Dendritic cell treated with granulocyte-macrophage colony-stimulating factor and Interleukin-4, amounts not matched to agents 40 ng/mL and 50 ng/mL, for 4 days (primary cell): ENCODE measurements around the gene ESYT3.
"Not testable (repeated sequence)": the region's sequence is repeated elsewhere in the genome, so short reads cannot be mapped to it uniquely, and the experiment has no call there.

ENCODE experiments used
- H3K27ac Mint-ChIP-seq: one replicate; pipeline ENCODE4 v1.8.0; 2022; ENCODE audit warnings: mild to moderate bottlenecking, mixed read lengths
- H3K27me3 Mint-ChIP-seq: one replicate; pipeline ENCODE4 v1.8.0; 2022; ENCODE audit warnings: mild to moderate bottlenecking, mixed read lengths
- H3K36me3 Mint-ChIP-seq: one replicate; pipeline ENCODE4 v1.8.0; 2022; ENCODE audit warnings: low read depth, mixed read lengths
- H3K4me1 Mint-ChIP-seq: one replicate; pipeline ENCODE4 v1.8.0; 2022; ENCODE audit warnings: low read depth, mixed read lengths
- H3K4me3 Mint-ChIP-seq: one replicate; pipeline ENCODE4 v1.8.0; 2022; ENCODE audit warnings: mild to moderate bottlenecking, moderate library complexity, mixed read lengths
- H3K9me3 Mint-ChIP-seq: one replicate; pipeline ENCODE4 v1.8.0; 2022; ENCODE audit warnings: mixed read lengths
- intact Hi-C: fragments of 100-400 bp; cut with micrococcal nuclease; formaldehyde crosslinking; loops from one replicate; pipeline ENCODE4 v1.15.0; 2022

Gene ESYT3

GRCh38 chr3:138401834-138402233, 32.6 kb upstream of the ESYT3 start:
- Mint-ChIP-seq H3K36me3 (peaks cover 86% of the 10 kb centered on the region), H3K9me3 (no peaks in the 10 kb centered on the region), H3K4me3 (no peak overlapping the region)

DNA sequence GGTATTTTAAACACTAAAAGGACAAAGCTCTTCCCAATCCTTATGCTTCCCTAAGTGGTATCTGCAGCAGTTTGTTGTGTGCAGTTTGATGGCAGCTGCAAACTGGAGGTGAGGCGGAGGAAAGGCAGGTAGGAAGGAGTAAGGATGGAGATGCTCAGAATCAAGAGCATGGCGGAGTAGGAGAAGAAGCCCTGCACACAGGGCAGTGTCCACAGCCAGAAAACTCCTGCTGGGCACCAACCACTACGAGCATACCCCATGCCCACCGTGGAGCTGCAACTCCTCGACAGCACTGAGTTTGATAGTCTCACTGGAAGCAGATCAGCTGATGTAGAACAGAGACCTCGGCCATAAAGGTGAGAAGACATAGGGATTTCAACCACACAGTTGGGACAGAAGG, 30.3 kb upstream of the ESYT3 start:
- H3K9me3 Mint-ChIP-seq, result no peaks in the 10 kb centered on the region
- H3K36me3 Mint-ChIP-seq, result peaks cover 64% of the 10 kb centered on the region
- no peaks in the 10 kb centered on the region for H3K27me3 Mint-ChIP-seq
- no peak overlapping the region for H3K4me3 Mint-ChIP-seq
- H3K27ac Mint-ChIP-seq, result no peak overlapping the region
- intact Hi-C loops, result no loop called here
- peaks cover 32% of the 10 kb centered on the region for H3K4me1 Mint-ChIP-seq

More at GRCh38 chr3:138401834-138402233, 32.6 kb upstream of the ESYT3 start:
- intact Hi-C loops, result loop anchor here (1.0 kb wide), 1 partner anchor 8 kb away; no protein-coding TSS in a partner anchor
- H3K27me3 Mint-ChIP-seq, result no peaks in the 10 kb centered on the region
- peaks cover 15% of the 10 kb centered on the region for H3K4me1 Mint-ChIP-seq
- no peak overlapping the region for H3K27ac Mint-ChIP-seq

DNA sequence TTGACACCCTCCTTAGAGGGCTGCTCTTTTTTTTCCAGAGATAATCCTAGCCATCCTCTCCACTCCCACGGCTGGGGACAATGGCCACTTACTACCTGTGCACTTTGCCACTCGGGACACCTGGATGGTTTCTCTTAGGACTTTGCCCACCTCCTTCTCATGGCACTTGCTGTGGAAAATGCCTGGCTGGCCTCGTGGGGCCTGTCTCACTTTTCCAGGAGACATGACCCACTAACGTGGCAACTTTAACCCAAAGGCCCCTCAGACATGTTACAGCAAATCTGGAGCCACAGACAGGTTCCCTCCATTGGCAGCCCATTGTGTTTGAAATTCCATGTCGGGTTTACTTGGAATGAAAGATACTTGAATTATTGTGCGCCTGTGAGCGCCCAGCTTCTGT, 29.4 kb upstream of the ESYT3 start:
- Mint-ChIP-seq H3K36me3 (peaks cover 55% of the 10 kb centered on the region), H3K27ac (no peak overlapping the region), H3K4me1 (peaks cover 41% of the 10 kb centered on the region), H3K27me3 (no peaks in the 10 kb centered on the region), H3K9me3 (no peaks in the 10 kb centered on the region), H3K4me3 (no peak overlapping the region)
- intact Hi-C loops, result no loop called here

- H3K9me3 Mint-ChIP-seq, result no peaks in the 10 kb centered on the region
- H3K36me3 Mint-ChIP-seq, result peaks cover 51% of the 10 kb centered on the region
- no peak overlapping the region for H3K27ac Mint-ChIP-seq
- intact Hi-C loops, result no loop called here
- H3K4me3 Mint-ChIP-seq, result no peak overlapping the region
- peaks cover 46% of the 10 kb centered on the region for H3K4me1 Mint-ChIP-seq
- no peaks in the 10 kb centered on the region for H3K27me3 Mint-ChIP-seq
These were observed 28.9 kb upstream of the ESYT3 start for GRCh38 chr3:138405486-138405885.

- intact Hi-C loops, result no loop called here
- peaks cover 39% of the 10 kb centered on the region for H3K36me3 Mint-ChIP-seq
- no peak overlapping the region for H3K27ac Mint-ChIP-seq
- H3K4me3 Mint-ChIP-seq, result no peak overlapping the region
- peaks cover 56% of the 10 kb centered on the region for H3K4me1 Mint-ChIP-seq
- H3K27me3 Mint-ChIP-seq, result no peaks in the 10 kb centered on the region
- no peaks in the 10 kb centered on the region for H3K9me3 Mint-ChIP-seq
These were observed 27.8 kb upstream of the ESYT3 start for GRCh38 chr3:138406606-138407005.

DNA sequence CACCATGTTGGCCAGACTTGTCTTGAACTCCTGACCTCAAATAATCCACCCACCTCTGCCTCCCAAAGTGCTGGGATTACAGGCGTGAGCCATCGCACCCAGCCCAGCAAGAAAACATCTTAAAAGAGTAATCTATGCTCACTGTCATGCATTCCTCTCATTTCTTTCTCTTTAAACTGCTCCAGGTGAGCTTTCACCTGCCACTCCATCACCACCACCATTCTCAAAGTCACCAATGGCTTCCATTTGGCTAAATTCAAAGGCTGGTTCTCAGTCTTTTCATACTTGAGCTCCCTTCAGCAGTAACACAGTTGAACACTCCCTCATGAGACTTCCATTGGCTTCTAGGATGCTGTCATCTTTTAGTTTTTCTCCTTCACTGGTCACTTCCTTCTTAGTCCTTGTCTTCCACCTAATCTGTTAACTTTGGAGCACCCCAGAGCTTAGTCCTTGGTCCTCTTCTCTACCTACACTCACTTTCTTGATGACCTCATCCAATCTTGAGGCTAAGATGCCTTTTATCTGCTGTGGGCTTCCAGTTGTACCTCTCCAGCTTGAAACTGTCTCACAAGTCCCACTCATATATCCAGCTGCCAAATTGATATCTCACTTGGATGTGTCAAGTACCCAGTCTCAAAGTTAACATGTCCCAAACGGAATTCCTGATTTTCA, 27.0 kb upstream of the ESYT3 start:
- Mint-ChIP-seq H3K9me3 (no peaks in the 10 kb centered on the region), H3K27ac (peak overlapping the region; percentile 11), H3K4me3 (no peak overlapping the region), H3K27me3 (no peaks in the 10 kb centered on the region), H3K36me3 (peaks cover 32% of the 10 kb centered on the region), H3K4me1 (peaks cover 63% of the 10 kb centered on the region)
- intact Hi-C loops, result no loop called here

DNA sequence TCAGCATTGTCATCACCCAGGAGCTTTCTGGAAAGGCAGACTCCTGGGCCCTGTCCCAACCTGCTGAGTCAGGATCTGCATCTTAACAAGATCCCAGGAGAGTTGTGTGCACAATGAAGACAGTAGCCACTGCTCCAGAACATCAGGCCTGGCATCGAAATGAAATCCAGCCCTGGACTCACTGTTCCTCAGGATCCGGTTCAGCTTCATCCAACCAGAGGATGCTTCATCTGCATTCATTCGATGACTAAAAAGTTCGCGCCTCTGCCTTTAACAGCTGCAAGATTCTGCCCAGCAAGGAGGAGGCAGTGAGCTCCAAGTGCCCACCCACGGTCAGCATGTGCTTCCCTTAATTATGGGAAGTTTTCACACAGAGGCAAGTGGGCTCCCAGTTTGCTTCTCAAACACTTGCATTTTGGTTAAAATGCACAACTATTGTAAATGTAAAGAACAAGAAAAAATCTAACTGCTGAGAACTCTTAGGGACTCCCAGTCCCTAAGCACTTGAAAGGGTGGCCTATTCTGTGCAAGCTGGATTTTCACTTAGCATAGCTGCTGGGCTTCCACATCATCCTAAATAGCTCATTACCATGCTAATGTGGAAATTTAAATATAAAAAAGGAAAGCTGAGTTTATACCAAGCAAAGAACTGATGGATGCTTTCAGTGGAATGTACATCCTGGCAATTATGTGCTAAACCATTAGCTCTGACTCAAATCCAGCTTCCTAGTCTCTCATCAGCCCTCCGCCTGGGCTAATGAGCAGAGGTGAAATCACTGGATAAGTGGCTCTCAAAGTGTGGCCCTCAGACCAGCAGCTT, 25.5 kb upstream of the ESYT3 start:
- Mint-ChIP-seq H3K4me1 (peaks cover 78% of the 10 kb centered on the region), H3K4me3 (no peak overlapping the region), H3K27ac (peak overlapping the region; percentile 98), H3K9me3 (no peaks in the 10 kb centered on the region), H3K36me3 (peaks cover 16% of the 10 kb centered on the region), H3K27me3 (no peaks in the 10 kb centered on the region)
- intact Hi-C loops, result no loop called here

DNA sequence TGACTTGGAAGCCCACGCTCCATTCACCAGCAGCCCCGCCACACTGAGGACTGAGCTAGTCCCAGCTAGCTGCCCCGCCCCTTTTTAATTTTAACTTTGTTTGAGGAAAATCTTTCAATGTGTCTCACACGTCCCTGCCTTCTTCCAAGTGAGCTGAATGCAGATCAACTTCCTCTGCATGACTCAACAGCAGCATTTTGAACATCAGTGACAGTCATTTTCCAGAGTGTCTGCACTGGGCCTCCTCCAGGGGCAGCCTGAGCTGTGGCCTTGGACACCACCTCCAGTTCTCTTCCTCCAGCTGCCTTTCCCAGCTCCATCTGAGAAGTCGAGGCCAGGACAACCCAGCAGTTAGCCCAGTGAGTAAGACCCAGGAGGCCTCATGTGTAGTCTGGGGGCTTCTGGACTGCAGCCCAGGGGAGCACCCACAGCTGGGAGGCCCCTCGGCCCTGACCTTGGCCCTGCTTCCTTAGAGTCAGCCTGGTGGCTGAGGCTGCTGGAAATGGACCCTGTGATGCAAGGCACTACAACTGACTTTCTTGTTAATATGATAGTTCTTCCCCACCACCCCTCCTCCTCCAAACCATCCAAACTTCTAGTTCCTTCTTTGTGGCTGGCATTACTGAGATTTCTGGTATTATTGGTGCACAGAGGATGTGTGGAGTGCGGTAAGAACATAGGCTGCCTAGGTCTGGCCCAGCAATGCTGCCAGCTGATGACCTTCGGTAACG, 21.4 kb upstream of the ESYT3 start:
- peaks cover 4% of the 10 kb centered on the region for H3K27me3 Mint-ChIP-seq
- no peaks in the 10 kb centered on the region for H3K9me3 Mint-ChIP-seq
- H3K36me3 Mint-ChIP-seq, result no peaks in the 10 kb centered on the region
- H3K4me1 Mint-ChIP-seq, result peaks cover 82% of the 10 kb centered on the region
- H3K27ac Mint-ChIP-seq, result peak overlapping the region; percentile 98
- intact Hi-C loops, result no loop called here
- peak overlapping the region; percentile 44 for H3K4me3 Mint-ChIP-seq

DNA sequence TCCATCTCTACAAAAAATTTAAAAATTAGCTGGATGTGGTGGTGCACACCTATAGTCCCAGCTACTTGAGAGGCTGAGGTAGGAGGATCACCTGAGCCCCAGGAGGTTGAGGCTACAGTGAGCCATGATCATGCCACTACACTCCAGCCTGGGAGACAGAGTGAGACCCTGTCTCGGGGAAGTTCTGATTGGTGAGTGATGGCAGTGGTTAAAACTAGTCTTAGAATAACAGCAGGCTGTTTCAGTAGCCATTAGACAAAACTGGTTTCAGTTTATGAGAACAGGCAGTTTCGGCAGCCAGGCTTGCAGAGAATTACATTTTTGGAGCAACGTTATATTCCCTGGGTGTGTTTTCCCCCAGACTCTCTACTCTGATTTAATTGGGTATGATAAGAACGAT, 18.2 kb upstream of the ESYT3 start:
- H3K27me3 Mint-ChIP-seq, H3K36me3 Mint-ChIP-seq, intact Hi-C loops: not testable (repeated sequence)

GRCh38 chr3:138417559-138417982, 16.8 kb upstream of the ESYT3 start:
- H3K27me3 Mint-ChIP-seq, result peaks cover 7% of the 10 kb centered on the region
- H3K27ac Mint-ChIP-seq, result no peak overlapping the region
- H3K36me3 Mint-ChIP-seq, result no peaks in the 10 kb centered on the region
- intact Hi-C loops, result no loop called here
- no peaks in the 10 kb centered on the region for H3K9me3 Mint-ChIP-seq
- H3K4me3 Mint-ChIP-seq, result no peak overlapping the region
- H3K4me1 Mint-ChIP-seq, result peaks cover 38% of the 10 kb centered on the region

More for the DNA sequence above, 18.2 kb upstream of the ESYT3 start:
- not testable (repeated sequence) for H3K9me3 Mint-ChIP-seq, H3K4me3 Mint-ChIP-seq
- Mint-ChIP-seq H3K27ac (peak overlapping the region; percentile 60), H3K4me1 (peaks cover 50% of the 10 kb centered on the region)

DNA sequence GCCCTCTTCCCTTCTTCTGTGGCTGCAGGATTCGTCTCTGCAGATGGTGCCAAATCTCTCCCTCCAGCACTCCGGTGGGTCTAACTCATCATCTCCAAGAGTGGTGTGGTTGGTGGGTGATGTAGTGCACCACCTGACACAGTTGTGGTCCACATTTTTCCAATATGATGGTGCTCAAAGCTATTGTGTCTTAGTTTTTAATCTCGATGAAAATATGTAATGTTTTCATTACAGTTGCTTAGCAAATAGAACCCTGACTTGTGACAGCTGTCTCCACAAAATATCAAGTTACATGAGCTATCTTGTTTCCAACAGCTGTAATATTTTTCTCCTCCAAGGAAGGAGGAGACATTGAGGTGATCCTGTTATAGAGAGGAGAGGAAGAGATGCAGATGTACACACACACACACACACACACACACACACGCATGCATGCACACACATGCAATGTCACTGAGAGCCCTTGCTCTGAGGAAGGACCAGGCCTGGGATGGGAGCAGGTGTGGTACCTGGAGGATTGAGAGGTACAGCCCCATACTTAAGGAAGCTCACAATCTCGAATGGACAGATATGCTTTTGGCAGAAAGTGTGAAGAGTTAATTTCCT, 15.7 kb upstream of the ESYT3 start:
- no peak overlapping the region for H3K4me3 Mint-ChIP-seq
- no peaks in the 10 kb centered on the region for H3K9me3 Mint-ChIP-seq
- H3K36me3 Mint-ChIP-seq, result no peaks in the 10 kb centered on the region
- H3K4me1 Mint-ChIP-seq, result peaks cover 27% of the 10 kb centered on the region
- peaks cover 7% of the 10 kb centered on the region for H3K27me3 Mint-ChIP-seq
- H3K27ac Mint-ChIP-seq, result no peak overlapping the region
- intact Hi-C loops, result no loop called here

DNA sequence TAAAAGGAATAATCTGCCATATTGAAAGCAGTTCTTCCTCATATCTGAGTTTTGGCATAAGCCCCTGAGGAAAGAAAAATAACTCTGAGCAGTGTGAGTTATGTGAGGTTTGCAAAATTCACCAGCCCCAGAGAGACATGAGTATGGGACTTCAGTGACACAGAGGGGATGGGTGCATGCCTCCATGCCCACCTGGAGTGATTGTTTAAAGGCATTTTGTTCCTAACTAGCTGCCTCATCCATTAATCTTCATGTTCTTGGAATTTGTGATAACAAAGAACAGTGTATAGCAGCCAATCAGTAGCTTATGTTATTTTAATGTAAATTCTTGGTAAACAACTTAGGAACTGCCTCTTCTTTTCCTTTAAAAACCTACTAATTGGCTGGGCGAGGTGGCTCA, 11.1 kb upstream of the ESYT3 start:
- intact Hi-C loops, result no loop called here
- Mint-ChIP-seq H3K4me1 (no peaks in the 10 kb centered on the region), H3K27ac (no peak overlapping the region), H3K9me3 (no peaks in the 10 kb centered on the region), H3K36me3 (no peaks in the 10 kb centered on the region), H3K4me3 (no peak overlapping the region), H3K27me3 (peaks cover 5% of the 10 kb centered on the region)

DNA sequence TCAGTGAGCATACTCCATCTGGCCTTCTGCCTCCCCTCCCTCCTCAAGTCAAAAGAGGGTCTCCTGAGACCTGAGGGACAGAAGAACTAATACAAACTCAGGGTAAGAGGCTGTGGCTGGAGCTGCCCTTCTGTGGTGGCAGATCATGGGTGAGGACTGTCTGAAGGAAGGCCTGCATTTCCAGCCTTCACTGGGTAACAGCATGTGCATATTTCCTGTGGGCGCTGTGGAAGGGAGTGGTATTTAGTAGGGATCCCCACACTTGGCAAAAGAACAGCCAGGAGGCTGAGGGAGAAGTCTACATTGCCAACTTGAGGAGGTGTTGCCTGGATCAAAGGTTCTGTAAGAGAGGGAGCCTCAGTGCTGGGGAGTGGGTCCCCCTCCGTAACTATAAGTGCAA, 10.1 kb upstream of the ESYT3 start:
- Mint-ChIP-seq H3K27ac (no peak overlapping the region), H3K36me3 (no peaks in the 10 kb centered on the region), H3K9me3 (no peaks in the 10 kb centered on the region), H3K4me1 (no peaks in the 10 kb centered on the region), H3K4me3 (no peak overlapping the region), H3K27me3 (peaks cover 5% of the 10 kb centered on the region)
- intact Hi-C loops, result no loop called here

- H3K4me3 Mint-ChIP-seq, result no peak overlapping the region
- H3K27me3 Mint-ChIP-seq, result peaks cover 19% of the 10 kb centered on the region
- intact Hi-C loops, result loop anchor here (1.0 to 2.0 kb wide), 2 partner anchors 94 to 357 kb away; no protein-coding TSS in a partner anchor
- H3K36me3 Mint-ChIP-seq, result no peaks in the 10 kb centered on the region
- no peaks in the 10 kb centered on the region for H3K9me3 Mint-ChIP-seq
- no peak overlapping the region for H3K27ac Mint-ChIP-seq
- no peaks in the 10 kb centered on the region for H3K4me1 Mint-ChIP-seq
These were observed 8.2 kb upstream of the ESYT3 start for GRCh38 chr3:138426211-138426610.
